ENCODE results near the gene SLC35D3. TPM values are rescaled to one million over a fixed set of nuclear protein-coding genes. Genes with fewer than 3 reads are reported as not detected.
"Not testable (repeated sequence)": the region's sequence is repeated elsewhere in the genome, so short reads cannot be mapped to it uniquely, and the experiment has no call there.

SLC35D3 gene, protein sequence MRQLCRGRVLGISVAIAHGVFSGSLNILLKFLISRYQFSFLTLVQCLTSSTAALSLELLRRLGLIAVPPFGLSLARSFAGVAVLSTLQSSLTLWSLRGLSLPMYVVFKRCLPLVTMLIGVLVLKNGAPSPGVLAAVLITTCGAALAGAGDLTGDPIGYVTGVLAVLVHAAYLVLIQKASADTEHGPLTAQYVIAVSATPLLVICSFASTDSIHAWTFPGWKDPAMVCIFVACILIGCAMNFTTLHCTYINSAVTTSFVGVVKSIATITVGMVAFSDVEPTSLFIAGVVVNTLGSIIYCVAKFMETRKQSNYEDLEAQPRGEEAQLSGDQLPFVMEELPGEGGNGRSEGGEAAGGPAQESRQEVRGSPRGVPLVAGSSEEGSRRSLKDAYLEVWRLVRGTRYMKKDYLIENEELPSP
- not detected for total RNA-seq

DNA sequence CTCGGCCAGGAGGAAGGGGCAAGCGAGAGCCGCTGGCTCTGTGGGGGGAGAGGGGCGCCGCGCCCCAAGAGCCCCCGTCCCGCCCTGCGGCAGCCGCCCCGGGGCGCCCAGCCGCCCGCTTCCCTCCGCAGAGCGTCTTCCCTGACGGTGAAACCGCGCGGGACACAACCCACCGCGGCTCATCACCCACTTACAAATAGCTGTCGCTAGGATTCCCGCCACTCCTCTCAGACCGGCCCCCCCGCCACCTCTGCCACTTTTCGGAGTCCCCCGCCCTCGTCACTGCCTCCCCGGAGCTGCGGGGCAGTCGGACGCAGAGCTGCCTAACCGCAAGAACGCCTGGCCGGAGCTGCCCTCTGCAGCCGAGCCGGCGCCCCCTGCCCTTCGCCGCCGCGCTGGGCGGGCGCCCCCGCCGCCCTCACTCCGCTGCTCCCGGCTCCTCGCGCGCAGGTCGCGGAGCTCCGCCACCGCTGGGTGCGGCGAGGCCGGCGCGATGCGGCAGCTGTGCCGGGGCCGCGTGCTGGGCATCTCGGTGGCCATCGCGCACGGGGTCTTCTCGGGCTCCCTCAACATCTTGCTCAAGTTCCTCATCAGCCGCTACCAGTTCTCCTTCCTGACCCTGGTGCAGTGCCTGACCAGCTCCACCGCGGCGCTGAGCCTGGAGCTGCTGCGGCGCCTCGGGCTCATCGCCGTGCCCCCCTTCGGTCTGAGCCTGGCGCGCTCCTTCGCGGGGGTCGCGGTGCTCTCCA lies at the start of gene SLC35D3:
Gene SLC35D3 (plus strand): TSS at position 366 of the 749 bp plus-strand sequence. CDS start 128 bp downstream, at position 494.
- DNase-seq: peak; percentile 20

DNA sequence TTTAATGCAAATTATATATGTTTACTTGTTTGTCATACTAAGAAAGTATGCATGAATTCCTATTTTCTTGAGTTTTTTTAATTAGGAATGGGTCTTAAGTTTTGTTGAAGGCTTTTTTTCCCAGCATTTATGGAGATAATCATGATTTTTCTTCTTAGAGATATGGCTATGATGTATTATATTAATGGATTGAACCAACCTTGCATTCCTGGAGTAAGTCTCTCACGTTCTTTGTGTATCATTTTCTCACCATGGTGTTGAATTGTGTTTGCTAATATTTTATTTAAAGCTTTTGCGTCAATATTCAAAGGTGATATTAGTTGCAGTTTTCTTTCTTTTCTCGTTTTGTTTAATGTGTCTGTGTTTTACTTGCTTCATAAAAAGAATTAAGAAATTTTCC lies 48.4 kb upstream of the SLC35D3 start:
- no peak for DNase-seq

DNA sequence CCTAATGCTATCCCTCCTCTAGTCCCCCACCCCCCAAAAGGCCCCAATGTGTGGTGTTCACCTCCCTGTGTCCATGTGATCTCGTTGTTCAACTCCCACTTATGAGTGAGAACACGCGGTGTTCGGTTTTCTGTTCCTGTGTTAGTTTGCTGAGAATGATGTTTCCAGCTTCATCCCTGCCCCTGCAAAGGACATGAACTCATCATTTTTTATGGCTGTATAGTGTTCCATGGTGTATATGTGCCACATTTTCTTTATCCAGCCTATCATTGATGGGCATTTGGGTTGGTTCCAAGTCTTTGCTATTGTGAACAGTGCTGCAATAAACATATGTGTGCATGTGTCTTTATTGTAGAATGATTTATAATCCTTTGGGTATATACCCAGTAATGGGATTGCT lies 45.6 kb upstream of the SLC35D3 start:
- not testable (repeated sequence) for DNase-seq

DNA sequence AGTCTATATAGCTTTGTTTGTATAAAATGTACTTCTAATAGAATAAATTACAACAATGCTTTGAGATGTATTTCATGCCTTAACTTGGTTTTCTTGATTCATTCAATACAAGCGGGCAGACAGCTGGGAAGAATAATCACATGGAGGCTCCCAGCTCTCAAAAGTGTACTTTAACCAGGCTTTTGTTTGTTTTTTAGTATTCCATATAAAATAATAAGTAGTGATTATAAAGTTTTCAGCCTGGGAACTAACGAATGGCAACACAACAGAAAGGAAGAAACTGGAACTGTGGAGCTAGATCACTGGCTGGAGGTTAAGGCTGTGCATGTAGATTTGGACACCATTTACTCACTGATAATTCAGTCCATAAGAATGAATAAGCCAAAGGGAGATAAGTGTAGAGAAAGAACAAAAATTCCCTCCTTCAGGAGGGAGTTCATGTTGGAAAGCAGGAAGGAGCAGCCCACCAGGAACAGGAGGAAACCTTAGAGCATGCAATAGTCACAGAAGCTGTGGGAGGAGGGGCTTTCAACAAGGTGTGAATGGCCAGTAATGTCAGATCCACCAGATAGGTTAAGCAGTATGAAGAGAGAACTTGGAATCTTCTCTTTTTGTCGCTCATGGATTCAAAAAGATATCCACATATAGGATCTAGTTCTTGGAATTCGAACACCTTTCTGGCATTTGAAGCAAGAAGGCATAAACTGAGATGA lies 41.2 kb upstream of the SLC35D3 start:
- DNase-seq: no peak

DNA sequence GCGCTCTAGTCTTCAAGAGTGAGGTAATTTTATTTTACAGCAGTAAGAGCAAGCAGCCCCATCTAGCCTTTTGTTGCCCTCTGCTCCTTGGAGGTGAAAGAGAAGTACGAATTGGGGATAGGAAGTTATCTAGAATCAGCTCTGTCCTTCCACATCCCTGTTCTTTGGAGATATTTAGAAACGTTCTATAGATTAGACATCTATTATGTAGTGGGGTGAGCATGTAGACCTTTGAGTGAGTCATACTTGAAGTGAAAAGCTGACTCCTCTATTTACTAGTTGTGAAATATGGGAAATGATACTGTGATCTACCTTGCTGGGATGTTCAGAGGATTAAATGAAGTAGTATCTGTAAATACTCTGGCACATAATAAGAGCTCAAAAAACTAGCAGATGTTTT lies 36.0 kb upstream of the SLC35D3 start:
- no peak for DNase-seq

DNA sequence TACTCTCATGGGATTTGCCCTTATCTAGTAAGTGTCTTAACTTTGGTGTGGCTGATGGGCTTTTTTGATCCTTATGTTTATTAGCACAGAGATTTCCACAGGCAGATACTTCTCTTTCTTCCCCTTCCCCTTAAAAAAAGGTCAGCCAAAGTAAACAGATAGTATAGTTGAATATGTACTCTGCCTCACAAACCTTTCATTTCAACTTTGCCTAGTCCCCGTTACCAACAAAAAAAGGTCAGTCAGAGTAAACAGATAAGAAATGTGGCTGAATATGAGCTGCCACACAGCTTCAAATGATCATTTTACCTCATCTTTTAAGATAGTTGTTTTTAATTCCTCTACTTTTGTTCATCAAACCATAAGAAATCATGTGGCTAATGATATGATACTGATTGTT lies 34.1 kb upstream of the SLC35D3 start:
- no peak for DNase-seq

DNA sequence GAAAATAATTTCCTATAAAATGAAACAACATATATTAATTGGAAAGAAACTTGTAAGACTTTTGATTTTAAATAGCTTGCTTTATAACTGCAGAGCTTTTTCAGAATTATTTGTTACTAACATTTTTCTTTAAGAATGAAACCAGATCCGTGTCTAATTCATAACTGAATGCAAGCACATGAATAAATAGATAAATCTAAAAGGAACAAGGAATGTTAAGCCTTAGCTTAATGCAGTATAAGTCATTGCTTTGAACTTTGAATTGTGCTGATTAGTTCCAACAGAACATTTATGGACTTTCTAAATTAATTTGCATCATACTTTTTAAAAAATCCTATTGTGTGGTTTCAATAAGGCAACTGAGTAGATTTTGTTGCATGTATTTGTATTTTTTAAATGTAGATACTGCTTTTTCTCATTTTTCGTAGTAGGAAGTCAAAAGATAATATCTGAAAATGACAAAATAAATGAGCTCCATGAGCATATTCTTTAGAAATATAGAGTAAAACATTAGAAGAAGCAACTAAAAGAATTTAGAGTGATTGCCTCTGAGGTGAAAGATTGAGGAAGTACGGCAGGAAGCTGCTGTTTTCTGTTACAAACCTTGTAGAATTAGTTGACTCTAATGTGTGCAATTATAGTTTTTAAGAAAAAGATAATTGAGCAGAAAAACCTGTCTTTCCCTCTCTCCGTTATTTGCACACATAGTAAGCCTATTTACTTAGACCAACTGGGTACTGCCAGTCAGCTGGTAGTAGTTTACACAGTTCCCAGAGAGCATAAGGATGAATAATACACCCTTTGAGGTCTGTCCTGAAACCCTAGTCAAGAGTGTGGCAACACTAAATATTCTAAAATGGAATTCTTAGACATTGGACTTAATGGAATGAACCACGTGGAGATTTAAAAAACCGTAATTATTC lies 32.6 kb upstream of the SLC35D3 start:
- DNase-seq: peak; percentile 12

DNA sequence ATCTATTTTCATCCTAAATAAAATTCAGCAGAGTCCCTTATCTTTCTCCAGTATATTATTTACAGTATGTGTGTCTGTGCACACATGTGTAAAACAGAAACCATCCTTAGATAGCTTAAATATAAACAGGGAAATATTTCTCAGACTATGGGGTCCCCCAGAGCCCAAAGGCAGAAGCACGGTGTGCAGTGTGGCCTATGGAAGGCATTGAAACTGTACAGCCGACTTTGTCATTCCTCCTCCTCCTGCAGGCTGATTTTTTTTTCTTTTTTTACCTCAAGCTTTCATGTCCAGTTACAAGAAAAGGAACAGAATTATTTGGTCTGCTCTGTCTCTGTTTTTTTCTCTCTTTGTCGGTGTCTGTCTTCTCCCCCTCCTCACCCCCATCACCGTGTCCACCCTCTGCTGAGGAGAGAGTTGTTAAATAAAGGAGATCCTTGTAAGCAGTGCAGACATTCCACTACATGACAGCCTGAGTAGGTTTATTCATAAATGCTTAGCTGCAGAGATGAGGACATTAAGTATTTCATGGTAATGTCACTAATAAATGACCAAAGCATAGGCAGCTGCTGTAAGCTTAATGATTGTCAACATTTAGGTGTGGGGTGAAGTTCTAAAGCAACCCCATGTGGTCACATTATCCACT lies 31.8 kb upstream of the SLC35D3 start:
- no peak for DNase-seq

DNA sequence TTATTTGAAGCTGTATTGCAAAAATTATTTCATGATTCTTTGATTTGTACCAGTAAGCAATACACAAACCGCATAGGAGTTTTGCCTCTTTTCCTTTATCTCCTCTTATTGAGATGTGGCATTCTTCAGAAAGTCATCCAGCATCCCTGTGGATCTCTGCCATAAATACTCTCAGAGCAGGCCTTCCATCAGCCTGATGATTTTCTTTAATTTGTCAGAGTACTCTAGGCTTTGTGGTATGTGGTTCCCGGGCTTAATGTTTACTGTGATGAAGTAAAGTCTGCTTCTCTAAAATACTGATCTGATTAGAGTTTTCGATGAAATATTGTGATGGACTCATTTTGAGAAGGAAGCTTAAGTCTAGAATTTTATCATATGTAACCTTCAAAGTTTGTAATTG lies 31.1 kb upstream of the SLC35D3 start:
- no peak for DNase-seq

DNA sequence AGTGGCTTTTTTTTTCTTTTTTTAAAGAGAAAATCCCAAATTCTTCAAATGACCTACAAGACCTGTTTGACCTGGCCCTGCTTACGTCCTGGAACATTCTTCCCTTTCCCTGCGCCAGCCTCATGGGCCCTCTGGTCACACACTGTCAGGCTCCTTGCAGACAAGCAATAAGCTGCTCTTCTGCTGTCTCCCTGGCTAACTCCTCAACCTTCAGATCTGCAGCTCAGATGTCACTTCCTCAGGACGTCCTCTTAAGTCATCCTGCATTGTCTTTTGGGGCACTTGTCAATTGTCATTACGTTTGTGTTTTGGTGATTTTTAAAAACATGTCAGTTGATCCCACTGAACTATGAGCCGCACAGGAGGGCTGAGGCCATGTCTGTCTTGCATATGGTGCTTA lies 28.9 kb upstream of the SLC35D3 start:
- DNase-seq: no peak

DNA sequence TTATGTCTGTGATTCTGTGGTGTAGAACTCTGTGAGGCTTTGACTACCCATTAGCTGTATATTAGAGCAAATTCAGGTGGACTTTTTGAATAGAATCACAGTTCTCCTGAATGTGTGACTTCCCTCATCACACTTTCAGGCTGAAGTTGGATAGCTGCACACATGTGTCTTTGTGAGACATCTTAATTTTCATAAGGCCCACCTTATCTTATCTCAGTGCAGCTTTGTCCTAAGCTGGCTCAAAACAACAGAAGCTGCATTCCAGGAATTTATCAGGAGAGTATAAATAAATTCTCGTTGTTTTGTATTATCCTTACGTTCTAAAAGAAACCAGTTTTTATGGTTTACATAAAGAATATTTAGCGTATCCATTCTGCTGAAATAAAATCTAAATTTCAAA lies 26.2 kb upstream of the SLC35D3 start:
- DNase-seq: no peak

DNA sequence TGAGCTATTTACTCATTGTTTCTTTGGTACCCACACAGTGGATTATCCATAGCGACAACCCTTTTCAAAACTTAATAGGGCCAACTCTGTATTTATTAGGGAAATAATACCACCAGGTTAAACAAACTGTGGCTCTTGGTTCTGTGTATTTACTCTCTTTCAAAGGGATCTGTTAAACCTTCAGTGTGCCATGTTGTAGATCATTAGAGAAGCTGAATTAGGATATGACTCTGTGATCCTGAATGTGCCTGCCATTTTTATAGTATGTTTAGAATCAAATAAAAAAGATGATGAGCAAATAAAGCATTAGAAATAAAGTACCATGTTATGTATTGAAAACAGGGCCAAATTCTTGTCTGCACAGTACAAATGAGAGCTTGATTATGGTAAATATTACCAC lies 25.0 kb upstream of the SLC35D3 start:
- DNase-seq: no peak

DNA sequence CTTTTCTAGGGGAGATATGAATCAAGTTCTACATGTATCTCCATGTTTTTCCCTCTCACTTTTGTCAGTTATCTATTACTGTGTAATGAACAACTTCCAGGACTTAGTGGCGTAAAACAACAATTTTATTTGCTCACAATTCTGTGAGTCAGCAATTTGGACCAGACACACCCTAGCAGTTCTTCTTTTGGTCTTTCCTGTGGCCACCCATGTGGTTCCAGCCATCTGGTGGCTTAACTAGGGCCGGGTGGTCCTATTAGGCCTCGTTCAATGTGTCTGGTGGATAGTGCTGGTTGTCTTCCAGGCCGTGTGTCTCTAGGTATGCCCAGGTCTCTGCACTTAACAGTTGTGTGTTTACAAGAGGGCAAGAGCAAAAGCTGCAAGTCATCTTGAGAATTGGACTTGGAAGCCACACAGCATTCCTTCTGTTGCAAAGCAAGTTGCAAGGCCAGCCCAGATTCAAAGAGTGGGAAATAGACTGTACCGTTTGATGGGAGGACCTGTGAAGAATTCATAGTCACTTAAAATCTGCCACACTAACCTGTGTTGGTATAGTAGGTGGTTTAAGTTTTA lies 20.8 kb upstream of the SLC35D3 start:
- DNase-seq: no peak

DNA sequence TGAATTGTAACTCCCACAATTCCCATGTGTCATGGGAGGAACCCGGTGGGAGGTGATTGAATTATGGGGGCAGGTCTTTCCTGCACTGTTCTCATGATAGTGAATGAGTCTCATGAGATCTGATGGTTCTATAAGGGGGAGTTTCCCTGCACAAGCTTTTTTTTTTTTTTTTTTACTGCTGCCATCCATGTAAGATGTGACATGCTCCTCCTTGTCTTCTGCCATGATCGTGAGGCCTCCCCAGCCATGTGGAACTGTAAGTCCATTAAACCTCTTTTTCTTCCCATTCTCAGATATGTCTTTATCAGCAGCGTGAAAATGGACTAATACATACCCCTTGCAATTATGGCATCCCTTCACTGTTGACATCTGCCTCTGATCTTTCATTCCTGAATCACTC lies 17.6 kb upstream of the SLC35D3 start:
- not testable (repeated sequence) for DNase-seq

DNA sequence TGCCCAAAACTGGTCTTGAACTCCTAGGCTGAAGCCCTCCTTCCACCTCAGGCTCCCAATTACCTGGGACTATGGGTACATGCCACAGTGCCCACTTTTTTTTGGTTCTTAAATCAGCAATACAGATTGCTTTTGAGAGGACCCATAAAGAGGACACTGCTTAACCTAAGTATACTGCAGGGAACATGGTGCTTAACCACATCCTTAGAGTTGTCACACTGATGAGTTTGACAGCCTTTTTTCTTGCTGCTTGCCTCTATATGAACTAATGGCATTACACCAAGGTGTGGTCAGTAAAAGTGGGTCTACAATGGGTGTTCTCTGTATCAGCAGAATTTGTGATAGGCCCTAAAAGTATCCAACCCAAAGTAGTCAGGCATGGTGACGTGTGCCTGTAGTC lies 7.2 kb upstream of the SLC35D3 start:
- no peak for DNase-seq

DNA sequence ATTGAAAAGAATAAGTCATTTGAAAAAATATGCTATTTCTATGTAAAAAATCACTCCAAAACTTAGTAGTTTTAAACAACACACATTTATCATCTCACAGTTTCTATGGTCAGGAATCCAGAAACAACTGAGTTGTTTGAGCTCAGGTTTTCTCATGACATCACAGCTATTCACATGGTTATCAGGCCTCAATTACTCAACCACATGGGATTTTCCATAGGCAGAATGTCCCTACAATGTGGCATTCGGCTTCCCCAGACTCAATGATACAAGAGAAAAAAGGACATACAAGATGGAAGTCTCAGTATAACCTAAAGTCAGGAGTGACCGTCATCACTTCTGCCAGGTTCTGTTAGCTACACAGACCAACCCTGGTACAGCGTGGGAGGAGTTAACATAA lies 3.4 kb upstream of the SLC35D3 start:
- no peak for DNase-seq

DNA sequence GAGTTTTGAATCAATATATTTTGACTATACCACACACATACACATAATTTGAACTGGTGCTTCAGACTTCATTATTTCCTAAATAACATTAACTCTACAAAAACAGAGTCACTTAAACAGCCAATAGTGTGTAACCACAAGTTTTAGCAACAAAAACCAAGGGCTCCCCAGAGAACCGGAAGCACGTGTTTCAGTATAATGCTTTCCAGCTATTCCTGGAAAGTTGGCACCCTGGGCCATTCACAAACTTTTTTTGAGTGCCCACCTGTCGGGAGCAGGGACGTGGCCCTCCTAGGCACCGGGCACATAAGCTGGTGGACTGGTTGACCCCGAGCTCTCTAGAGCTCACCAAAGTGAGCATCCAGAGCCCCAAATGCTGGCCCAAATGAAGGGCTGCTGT lies 1.9 kb upstream of the SLC35D3 start:
- DNase-seq: no peak

DNA sequence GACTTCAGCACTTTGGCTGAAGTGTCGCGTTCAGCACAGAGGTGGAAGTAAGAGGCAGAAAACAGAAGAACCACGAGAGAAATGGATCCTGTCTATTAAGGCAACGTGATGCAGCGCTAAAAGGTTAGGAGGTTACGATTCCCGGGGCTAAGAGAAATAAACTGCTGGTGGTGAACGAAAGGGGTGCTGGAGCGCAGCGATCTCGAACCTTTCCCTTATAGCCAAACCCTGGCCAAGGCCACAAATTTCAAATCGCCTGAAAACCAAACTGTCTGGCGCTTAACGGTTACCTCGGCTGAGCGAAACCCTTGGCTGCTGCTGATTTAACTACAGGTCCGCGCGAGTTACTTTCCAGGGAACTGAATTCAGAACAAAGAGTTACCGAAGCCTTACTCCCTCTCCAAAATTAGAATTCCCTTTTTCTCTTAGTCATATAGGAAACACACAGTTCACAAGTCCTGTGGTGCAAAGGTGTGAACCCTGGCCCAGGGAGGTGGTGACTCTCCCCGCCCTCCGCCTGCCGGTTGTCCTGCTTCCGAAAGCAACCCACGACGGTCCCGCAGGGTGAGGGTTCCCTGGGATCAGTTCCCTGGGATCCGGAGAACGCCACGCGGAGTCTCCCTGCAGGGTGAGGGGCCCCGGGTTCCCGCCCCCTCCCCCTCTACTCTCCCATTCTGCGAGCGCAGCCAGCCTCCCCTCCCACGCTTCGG lies 1.3 kb upstream of the SLC35D3 start:
- peak; percentile 29 for DNase-seq

DNA sequence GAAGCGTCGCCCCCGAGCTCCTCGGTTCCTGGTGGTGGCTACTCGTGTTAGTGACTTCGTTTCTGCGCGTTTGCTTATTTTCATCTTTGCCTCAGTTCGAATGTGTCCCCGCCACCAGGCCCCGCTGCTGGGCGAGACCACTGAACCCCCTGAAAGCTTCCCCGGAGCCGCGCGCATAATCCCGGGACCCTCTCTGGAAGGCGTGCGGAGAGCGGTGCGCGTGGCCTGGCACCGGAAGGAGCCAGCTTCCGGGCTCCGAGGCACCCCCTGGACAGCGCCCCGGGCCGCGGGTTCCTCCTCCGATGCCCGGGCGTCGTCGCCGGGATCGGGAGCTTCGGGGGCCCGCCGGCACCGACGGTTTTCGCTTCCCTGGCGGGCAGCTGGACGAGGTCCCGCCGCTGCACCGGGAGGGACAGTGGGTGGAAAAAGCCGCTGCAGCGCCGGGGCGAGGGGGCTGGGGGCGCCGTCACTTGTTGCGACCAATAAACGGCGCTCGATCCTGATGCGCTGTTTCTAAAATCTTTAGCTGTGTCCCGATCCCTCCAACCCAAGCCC lies 643 bp upstream of the SLC35D3 start:
- DNase-seq: peak; percentile 24

DNA sequence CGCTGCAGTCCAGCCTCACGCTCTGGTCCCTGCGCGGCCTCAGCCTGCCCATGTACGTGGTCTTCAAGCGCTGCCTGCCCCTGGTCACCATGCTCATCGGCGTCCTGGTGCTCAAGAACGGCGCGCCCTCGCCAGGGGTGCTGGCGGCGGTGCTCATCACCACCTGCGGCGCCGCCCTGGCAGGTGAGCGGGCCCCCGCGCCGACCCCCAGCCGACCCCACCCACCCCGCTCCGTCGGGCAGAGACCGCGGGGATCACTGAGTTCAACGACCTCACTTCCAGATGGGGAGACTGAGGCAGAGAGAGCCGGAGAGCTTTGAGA lies 545 bp downstream of the SLC35D3 start:
- no peak for DNase-seq

Measured in tongue (tissue), 2 donors.